ENCODE results near the gene ZNF507. TPM values are rescaled to one million over a fixed set of nuclear protein-coding genes. Genes with fewer than 3 reads are reported as not detected.

ZNF507 gene
- total and polyA plus RNA-seq, 9 of the 15 experiments (the other 6 are each of a cell fraction or from before 2014, with no cell fraction given), result 2.9 to 25.0 (median 10.4) TPM

GRCh38 chr19:32373585-32374295 lies 28.3 kb downstream of the ZNF507 start (continued):
- TF ChIP-seq AFF4 (CRISPR knock-in tag; IDR thresholded peaks at IDR 0.05), result 0 out of 2 replicates have a peak, but pooled peaks have one; percentile 34
- no peak for TF ChIP-seq THRB (CRISPR knock-in tag; conservative IDR thresholded peaks at IDR 0.05)
- no peak for TF ChIP-seq HDAC8 (tag; IDR thresholded peaks at IDR 0.05)
- peak; percentile 92 for TF ChIP-seq SMARCC2 (IDR thresholded peaks at IDR 0.05; ENCODE audit: low read depth)
- peak; percentile 79 for TF ChIP-seq TCF3 (CRISPR knock-in tag; IDR thresholded peaks at IDR 0.05)
- TF ChIP-seq YY1 (IDR thresholded peaks at IDR 0.05; ENCODE audit: borderline replicate concordance in 1 of 3, control insufficient read depth in 1 of 3, extremely low read depth in 1 of 3, insufficient read depth in 3 of 3, insufficient read length in 1 of 3, insufficient replicate concordance in 2 of 3, low read depth in 1 of 3, low read length in 2 of 3), result peak in 1 of 3 experiments; percentile 61
- TF ChIP-seq BACH1 (tag; IDR thresholded peaks at IDR 0.05), result peak; percentile 72; the same call in 1 of the 2 replicates
- no peak for TF ChIP-seq ZNF277 (CRISPR knock-in tag; IDR thresholded peaks at IDR 0.05; ENCODE audit: borderline replicate concordance)
- TF ChIP-seq THAP12 (CRISPR knock-in tag; IDR thresholded peaks at IDR 0.05), result no peak
- no peak for TF ChIP-seq HMG20B (CRISPR knock-in tag; IDR thresholded peaks at IDR 0.05)
- TF ChIP-seq PBX2 (CRISPR knock-in tag; IDR thresholded peaks at IDR 0.05; ENCODE audit: low read depth), result no peak
- TF ChIP-seq PBX2 (tag; conservative IDR thresholded peaks at IDR 0.05; ENCODE audit: low read depth), result peak; percentile 37; the same call in 1 of the 2 replicates
- peak; percentile 86 for TF ChIP-seq MYNN (IDR thresholded peaks at IDR 0.05)
- no peak for TF ChIP-seq MYNN (CRISPR knock-in tag; IDR thresholded peaks at IDR 0.05)
